ENCODE data around the gene PDK1.

GRCh38 chr2:172571245-172571644 is 15.4 kb downstream of the PDK1 start:
- TF ChIP-seq CTCF (conservative IDR thresholded peaks at IDR 0.05) (no peak), EZH2 (IDR thresholded peaks at IDR 0.05; ENCODE audit: low read depth) (no peak)
